Activated CD8-positive, alpha-beta T cell treated with anti-CD3 and anti-CD28 coated beads for 36 hours (primary cell): ENCODE results near the gene EPS8L2. TPM values are rescaled to one million over a fixed set of nuclear protein-coding genes. Genes with fewer than 3 reads are reported as not detected.

ENCODE experiments used
- ATAC-seq: fragments of 200-7000 bp; cut with Tn5 transposase; one replicate; pipeline ENCODE4 v1.10.0; 2021; ENCODE audit warnings: mild to moderate bottlenecking, moderate library complexity
- CTCF ChIA-PET: fragments of 350-600 bp; sonication (Branson Sonifier 250); formaldehyde crosslinking; loops from one replicate; lab custom pipeline; 2021; ENCODE audit warnings: antibody characterized with exemption; lab: Charles Lee
- POLR2A ChIA-PET: fragments of 350-600 bp; sonication (Branson Sonifier 250); formaldehyde crosslinking; loops from one replicate; lab custom pipeline; 2021; ENCODE audit warnings: antibody characterized with exemption; lab: Charles Lee
- DNase-seq: peaks from one replicate; pipeline ENCODE4 v3.0.0-alpha.2; 2020
- H3K27ac Mint-ChIP-seq: one replicate; pipeline ENCODE4 v1.8.0; 2021; ENCODE audit warnings: mild to moderate bottlenecking, mixed read lengths
- H3K27me3 Mint-ChIP-seq: one replicate; pipeline ENCODE4 v1.8.0; 2021; ENCODE audit warnings: mixed read lengths
- H3K36me3 Mint-ChIP-seq: one replicate; pipeline ENCODE4 v1.8.0; 2021; ENCODE audit warnings: low read depth, mixed read lengths
- H3K4me1 Mint-ChIP-seq: one replicate; pipeline ENCODE4 v1.8.0; 2021; ENCODE audit warnings: low read depth, mixed read lengths
- H3K4me3 Mint-ChIP-seq: one replicate; pipeline ENCODE4 v1.8.0; 2021; ENCODE audit warnings: mild to moderate bottlenecking, moderate library complexity, mixed read lengths
- H3K9me3 Mint-ChIP-seq: one replicate; pipeline ENCODE4 v1.8.0; 2021; ENCODE audit warnings: mixed read lengths
- CTCF ChIP-seq: fragments of 200-600 bp; IDR thresholded peaks from one replicate; pipeline ENCODE4 v1.8.0; 2022; ENCODE audit warnings: antibody characterized with exemption, mild to moderate bottlenecking
- intact Hi-C: fragments of 100-400 bp; cut with micrococcal nuclease; formaldehyde crosslinking; loops from one replicate; pipeline ENCODE4 v1.10.0; 2022
- total RNA-seq, 2 experiments: library from RNA; stranded (reverse); gene quantifications; one replicate each; pipeline ENCODE4 v1.2.3, GENCODE V29; 2021

Gene EPS8L2
- total RNA-seq, 2 experiments from 2014 or later: 15.0 to 16.7 TPM

GRCh38 chr11:747158-748006 lies 41.4 kb downstream of the EPS8L2 start, which contains the start of gene TALDO1:
Gene TALDO1 (plus strand): TSS chr11:747464. CDS start chr11:747482, 18 bp downstream.
- TF ChIP-seq CTCF: peak; percentile 11
- H3K9me3 Mint-ChIP-seq: no peaks in the 10 kb centered on the region
- peaks cover 3% of the 10 kb centered on the region for H3K36me3 Mint-ChIP-seq
- H3K4me1 Mint-ChIP-seq: peaks cover 14% of the 10 kb centered on the region
- ChIA-PET POLR2A (interaction anchor here (0.9 to 3.0 kb wide), 12 partner anchors 9 to 241 kb away, joined by 3 to 14 read pairs (median 4); partner anchors contain the start of genes GATD1, PHRF1 and RNH1), CTCF (interaction anchor here (1.0 to 3.8 kb wide), 7 partner anchors 10 to 228 kb away, joined by 3 to 24 read pairs (median 4); no protein-coding TSS in a partner anchor)
- H3K4me3 Mint-ChIP-seq: peak within 1 kb of the TSS; percentile 87
- intact Hi-C loops: no loop called here
- peak within 1 kb of the TSS; percentile 77 for H3K27ac Mint-ChIP-seq
- ATAC-seq (peak; percentile 95), DNase-seq (peak; percentile 89)
- no peaks in the 10 kb centered on the region for H3K27me3 Mint-ChIP-seq

GRCh38 chr11:748007-748359 lies 42.0 kb downstream of the EPS8L2 start:
- POLR2A ChIA-PET: interaction anchor here (0.9 to 3.0 kb wide), 9 partner anchors 9 to 241 kb away, joined by 3 to 14 read pairs (median 4); partner anchors contain the start of genes GATD1 and RNH1
- Mint-ChIP-seq H3K4me1 (peaks cover 14% of the 10 kb centered on the region), H3K36me3 (peaks cover 3% of the 10 kb centered on the region), H3K27ac (peak overlapping the region; percentile 77), H3K4me3 (peak overlapping the region; percentile 87), H3K9me3 (no peaks in the 10 kb centered on the region), H3K27me3 (no peaks in the 10 kb centered on the region)
- intact Hi-C loops: no loop called here
- DNase-seq (no peak), ATAC-seq (no peak)
- CTCF ChIA-PET: interaction anchor here (1.0 to 3.8 kb wide), 8 partner anchors 10 to 229 kb away, joined by 3 to 24 read pairs (median 4); no protein-coding TSS in a partner anchor
- no peak for TF ChIP-seq CTCF

DNA sequence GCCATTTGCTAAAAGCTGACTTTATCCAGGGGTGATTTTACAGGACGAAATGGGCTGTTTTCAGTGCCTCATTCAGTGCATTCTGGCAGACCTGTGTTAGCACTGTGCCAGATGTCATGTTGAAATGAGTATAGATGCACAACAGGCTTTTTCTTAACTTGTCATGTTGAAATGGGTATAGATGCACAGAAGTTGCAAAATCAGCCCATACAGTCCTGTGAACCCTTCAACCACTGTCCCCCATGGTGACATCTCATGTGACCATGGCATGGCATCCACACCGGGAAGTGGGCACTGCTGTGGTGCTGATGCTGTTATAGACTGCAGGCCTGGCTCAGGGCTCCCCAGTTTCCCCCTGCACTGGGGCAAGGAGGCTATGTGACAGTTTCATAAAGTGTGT lies 43.7 kb downstream of the EPS8L2 start:
- Mint-ChIP-seq H3K27me3 (no peaks in the 10 kb centered on the region), H3K36me3 (peaks cover 3% of the 10 kb centered on the region), H3K27ac (no peak overlapping the region), H3K4me3 (peak overlapping the region; percentile 58), H3K9me3 (no peaks in the 10 kb centered on the region), H3K4me1 (peaks cover 14% of the 10 kb centered on the region)
- CTCF ChIA-PET: interaction anchor here (3.8 kb wide), 1 partner anchor 23 kb away, joined by 24 read pairs; no protein-coding TSS in a partner anchor
- no peak for TF ChIP-seq CTCF
- no peak for ATAC-seq
- POLR2A ChIA-PET: interaction anchor here (1.2 to 3.0 kb wide), 2 partner anchors 9 to 27 kb away, joined by 3 to 14 read pairs; partner anchors contain the start of gene GATD1
- no peak for DNase-seq
- intact Hi-C loops: no loop called here

DNA sequence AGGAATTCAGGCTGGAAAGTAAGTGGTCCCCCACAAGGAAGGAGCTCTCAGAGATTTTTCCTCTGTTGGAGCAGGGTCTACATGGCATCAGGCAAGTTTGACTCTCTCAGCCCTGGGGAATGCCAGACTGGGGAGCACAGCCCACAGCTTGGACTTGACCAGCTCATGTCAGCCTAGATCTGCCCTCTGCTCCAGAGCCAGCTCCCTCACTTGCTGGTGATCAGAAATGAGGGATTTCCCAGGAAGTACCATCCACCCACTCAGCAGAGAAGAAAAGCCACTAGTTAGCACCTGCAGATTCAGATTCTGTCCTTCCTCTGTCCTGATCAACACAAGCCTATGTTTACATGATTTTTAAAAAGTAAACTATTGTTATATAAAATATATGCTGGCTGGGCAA lies 54.2 kb downstream of the EPS8L2 start:
- peak overlapping the region; percentile 69 for H3K27ac Mint-ChIP-seq
- H3K9me3 Mint-ChIP-seq: no peaks in the 10 kb centered on the region
- H3K36me3 Mint-ChIP-seq: peaks cover 28% of the 10 kb centered on the region
- H3K4me1 Mint-ChIP-seq: peaks cover 8% of the 10 kb centered on the region
- no peak for TF ChIP-seq CTCF
- intact Hi-C loops: no loop called here
- ATAC-seq (no peak), DNase-seq (no peak)
- CTCF ChIA-PET: interaction anchor here (1.2 to 1.3 kb wide), 2 partner anchors 12 to 33 kb away, joined by 3 to 4 read pairs; no protein-coding TSS in a partner anchor
- POLR2A ChIA-PET: interaction anchor here (0.6 to 1.3 kb wide), 3 partner anchors 11 to 18 kb away, joined by 4 to 5 read pairs (median 4); no protein-coding TSS in a partner anchor
- no peaks in the 10 kb centered on the region for H3K27me3 Mint-ChIP-seq
- no peak overlapping the region for H3K4me3 Mint-ChIP-seq
